Epithelial cell of esophagus (primary cell): ENCODE results near the gene TNFAIP8L1.

ENCODE experiments used
- DNase-seq: peaks from one replicate; pipeline ENCODE4 v3.0.0; 2010; ENCODE audit warnings: low read depth
- H3K4me3 ChIP-seq: 2 replicates; pipeline ENCODE4 v1.5.1; 2011; ENCODE audit warnings: mild to moderate bottlenecking, low read length, control low read depth
- CTCF ChIP-seq: IDR thresholded peaks from 2 replicates; pipeline ENCODE4 v1.5.1; 2011; ENCODE audit warnings: low read depth, mild to moderate bottlenecking, low read length, control low read depth, inconsistent platforms; ENCODE audit not compliant: insufficient read depth; ENCODE audit errors: missing control alignments

TNFAIP8L1 gene

GRCh38 chr19:4660181-4660791 lies 21.0 kb downstream of the TNFAIP8L1 start:
- DNase-seq = peak; percentile 29
- no peak overlapping the region for H3K4me3 ChIP-seq
- TF ChIP-seq CTCF = peak; percentile 42

DNA sequence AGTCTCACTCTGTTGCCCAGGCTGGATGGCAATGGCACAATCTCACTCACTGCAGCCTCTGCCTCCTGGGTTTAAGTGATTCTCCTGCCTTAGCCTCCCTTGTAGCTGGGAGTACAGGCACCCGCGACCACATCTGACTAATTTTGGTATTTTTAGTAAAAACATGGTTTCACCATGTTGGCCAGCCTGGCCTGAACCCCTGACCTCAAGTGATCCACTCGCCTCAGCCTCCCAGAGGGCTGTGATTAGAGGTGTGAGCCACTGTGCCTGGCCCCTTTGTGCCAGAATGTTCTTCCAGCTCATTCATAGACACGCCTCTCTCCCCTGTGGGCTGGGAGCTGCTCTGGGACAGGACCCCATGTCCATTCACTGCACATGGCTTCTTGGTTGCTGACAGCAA lies 21.7 kb downstream of the TNFAIP8L1 start:
- DNase-seq = no peak
- H3K4me3 ChIP-seq = no peak overlapping the region
- TF ChIP-seq CTCF = no peak

DNA sequence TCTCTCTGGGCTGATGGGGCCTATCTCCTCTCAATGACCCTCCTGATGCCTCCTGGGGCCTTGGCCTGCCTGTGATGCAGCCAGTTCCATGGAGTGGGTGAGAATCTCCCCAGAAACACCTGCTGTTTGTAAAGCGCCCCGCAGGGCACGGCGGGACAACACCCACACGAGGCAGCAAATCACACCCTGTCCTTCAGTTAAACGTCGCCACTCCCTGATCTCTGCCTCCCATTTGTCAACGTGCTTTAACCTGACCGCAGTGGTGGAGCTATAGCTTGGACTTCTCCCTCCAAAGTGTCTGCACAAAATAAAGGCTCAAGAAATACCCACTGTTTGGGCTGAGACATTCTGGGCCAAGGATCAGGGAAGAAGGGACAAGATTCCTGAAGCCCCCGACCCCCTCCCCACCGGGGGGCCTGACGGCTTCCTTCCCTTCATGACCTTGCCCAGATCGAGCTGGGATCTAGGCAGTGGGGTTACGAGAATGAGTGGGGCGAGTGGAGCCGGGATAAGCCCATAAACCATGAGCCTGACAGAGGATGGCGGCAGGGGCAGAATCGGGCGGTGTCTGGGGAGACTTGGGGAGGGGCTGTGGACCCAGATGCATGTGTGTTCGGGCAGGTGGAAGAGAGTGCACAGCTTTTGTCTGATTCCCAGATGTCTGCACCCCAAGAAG lies 22.8 kb downstream of the TNFAIP8L1 start:
- no peak for TF ChIP-seq CTCF
- no peak for DNase-seq

DNA sequence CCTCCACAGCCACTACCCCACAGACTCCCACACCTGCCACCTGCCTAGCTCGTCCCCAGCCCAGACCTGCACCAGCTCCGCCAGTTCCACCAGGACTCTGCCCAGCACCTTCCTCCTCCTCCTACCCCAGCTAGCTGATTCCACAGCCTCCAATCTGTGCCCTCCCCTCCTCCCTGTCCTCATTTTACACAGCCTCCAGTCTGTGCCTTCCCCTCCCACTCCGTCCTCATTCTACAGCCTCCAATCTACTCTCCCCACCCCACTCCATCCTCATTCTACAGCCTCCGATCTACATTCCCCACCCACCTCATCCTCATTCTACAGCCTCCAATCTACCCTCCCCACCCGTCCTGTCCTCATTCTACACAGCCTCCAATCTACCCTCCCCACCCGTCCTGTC lies 23.5 kb downstream of the TNFAIP8L1 start:
- DNase-seq = no peak
- TF ChIP-seq CTCF = no peak
- no peak overlapping the region for H3K4me3 ChIP-seq

More for the DNA sequence above, 22.8 kb downstream of the TNFAIP8L1 start:
- no peak overlapping the region for H3K4me3 ChIP-seq

- DNase-seq = no peak
- no peak overlapping the region for H3K4me3 ChIP-seq
- no peak for TF ChIP-seq CTCF
These were observed 25.3 kb downstream of the TNFAIP8L1 start for GRCh38 chr19:4664642-4665041.

DNA sequence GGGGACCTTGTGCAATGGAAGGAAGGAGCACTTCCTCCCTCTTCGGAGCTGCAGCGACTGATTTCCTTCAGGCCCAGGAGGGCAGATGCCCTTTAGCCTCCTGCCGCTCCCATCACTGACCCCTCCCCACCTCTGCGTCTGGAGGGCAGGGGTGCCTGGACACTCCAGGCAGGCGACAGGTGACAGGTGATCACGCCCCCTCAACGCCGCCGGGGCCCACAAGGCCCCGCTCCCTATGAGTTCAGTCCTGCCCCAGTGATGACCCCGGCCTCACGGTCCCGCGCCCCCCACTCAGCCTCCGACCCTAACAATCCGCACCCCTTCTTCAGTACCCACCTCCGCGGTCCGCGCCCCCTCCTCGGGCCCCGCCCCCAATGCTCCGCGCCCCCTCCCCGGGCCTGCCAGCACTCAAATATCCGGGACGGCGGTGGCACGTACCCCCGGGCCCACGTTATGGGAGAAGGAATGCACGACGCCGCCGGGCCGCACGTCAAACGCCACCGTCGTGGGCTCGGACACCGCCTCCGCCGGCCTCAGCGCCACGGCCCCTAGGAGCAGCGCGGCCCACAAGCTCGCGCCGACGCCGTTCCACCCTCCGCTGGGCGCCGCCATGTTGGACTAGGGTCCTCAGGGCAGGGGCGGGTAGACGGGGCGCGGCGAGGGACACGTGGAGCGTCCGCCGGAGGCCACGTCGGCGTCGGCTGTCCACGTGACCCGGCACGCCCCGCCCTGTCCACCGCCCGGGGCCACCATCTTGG lies 30.6 kb downstream of the TNFAIP8L1 start, which contains the start of gene MYDGF:
Gene MYDGF, minus strand, starts transcription at position 620 of the 758 bp plus-strand sequence. Its CDS starts 8 bp downstream, at position 612.
- peak; percentile 91 for DNase-seq
- TF ChIP-seq CTCF = no peak
- peak within 1 kb of the TSS; percentile 77 for H3K4me3 ChIP-seq
